IPS-20b (cell line): ENCODE measurements around the gene OPRM1.

Experiments
- H3K27ac ChIP-seq: one replicate; pipeline ENCODE4 v1.5.1; 2013; ENCODE audit warnings: low read length
- H3K27me3 ChIP-seq: 2 replicates; pipeline ENCODE4 v1.6.1; 2013; ENCODE audit warnings: mild to moderate bottlenecking, low read length, inconsistent platforms; ENCODE audit not compliant: insufficient read depth
- H3K36me3 ChIP-seq: 2 replicates; pipeline ENCODE4 v1.6.1; 2013; ENCODE audit warnings: low read depth, mild to moderate bottlenecking, inconsistent platforms, low read length, moderate library complexity; ENCODE audit not compliant: insufficient read depth
- H3K4me1 ChIP-seq: 2 replicates; pipeline ENCODE4 v1.6.1; 2013; ENCODE audit warnings: mild to moderate bottlenecking, control low read depth, inconsistent platforms, low read length, moderate library complexity; ENCODE audit not compliant: insufficient read depth
- H3K4me3 ChIP-seq: 2 replicates; pipeline ENCODE4 v1.5.1; 2013; ENCODE audit warnings: mild to moderate bottlenecking, low read length, inconsistent platforms
- H3K9ac ChIP-seq: 2 replicates; pipeline ENCODE4 v1.6.1; 2013; ENCODE audit warnings: low read depth, mild to moderate bottlenecking, inconsistent platforms, low read length, moderate library complexity
- H3K9me3 ChIP-seq: 2 replicates; pipeline ENCODE4 v1.6.1; 2013; ENCODE audit warnings: mild to moderate bottlenecking, low read depth, low read length, inconsistent platforms; ENCODE audit not compliant: insufficient read depth

OPRM1 gene

DNA sequence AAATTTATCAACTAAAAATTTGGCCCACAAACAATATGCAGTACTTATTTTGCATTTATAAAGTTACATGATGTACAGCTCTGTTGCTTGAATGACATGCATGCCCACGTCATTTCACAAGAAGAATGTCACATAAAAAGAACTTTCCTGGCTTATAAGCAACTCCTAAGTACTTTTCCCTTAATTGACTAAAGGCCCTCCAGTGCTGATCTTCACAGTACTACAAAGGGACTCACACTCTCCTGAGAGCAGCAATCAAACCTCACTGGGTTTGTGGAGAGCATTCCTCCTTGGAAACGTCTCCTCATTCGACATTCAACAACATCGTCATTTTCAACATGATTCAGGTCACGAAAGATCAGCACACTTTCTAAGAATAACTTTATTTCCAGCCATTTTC lies 206.5 kb downstream of the OPRM1 start:
- peaks cover 31% of the 10 kb centered on the region; the same call in 1 of the 2 replicates for H3K4me1 ChIP-seq
- no peaks in the 10 kb centered on the region for H3K27me3 ChIP-seq
- no peak overlapping the region for H3K27ac ChIP-seq
- no peaks in the 10 kb centered on the region for H3K9me3 ChIP-seq
- no peak overlapping the region for H3K4me3 ChIP-seq
- no peak overlapping the region for H3K9ac ChIP-seq
- H3K36me3 ChIP-seq = no peaks in the 10 kb centered on the region

GRCh38 chr6:154246723-154247118 lies 207.7 kb downstream of the OPRM1 start:
- Histone ChIP-seq H3K4me3 (peak overlapping the region; percentile 53), H3K9me3 (no peaks in the 10 kb centered on the region), H3K36me3 (no peaks in the 10 kb centered on the region), H3K9ac (peak overlapping the region; percentile 65; the same call in 1 of the 2 replicates), H3K27me3 (no peaks in the 10 kb centered on the region), H3K4me1 (peaks cover 31% of the 10 kb centered on the region; the same call in 1 of the 2 replicates), H3K27ac (peak overlapping the region; percentile 74)

DNA sequence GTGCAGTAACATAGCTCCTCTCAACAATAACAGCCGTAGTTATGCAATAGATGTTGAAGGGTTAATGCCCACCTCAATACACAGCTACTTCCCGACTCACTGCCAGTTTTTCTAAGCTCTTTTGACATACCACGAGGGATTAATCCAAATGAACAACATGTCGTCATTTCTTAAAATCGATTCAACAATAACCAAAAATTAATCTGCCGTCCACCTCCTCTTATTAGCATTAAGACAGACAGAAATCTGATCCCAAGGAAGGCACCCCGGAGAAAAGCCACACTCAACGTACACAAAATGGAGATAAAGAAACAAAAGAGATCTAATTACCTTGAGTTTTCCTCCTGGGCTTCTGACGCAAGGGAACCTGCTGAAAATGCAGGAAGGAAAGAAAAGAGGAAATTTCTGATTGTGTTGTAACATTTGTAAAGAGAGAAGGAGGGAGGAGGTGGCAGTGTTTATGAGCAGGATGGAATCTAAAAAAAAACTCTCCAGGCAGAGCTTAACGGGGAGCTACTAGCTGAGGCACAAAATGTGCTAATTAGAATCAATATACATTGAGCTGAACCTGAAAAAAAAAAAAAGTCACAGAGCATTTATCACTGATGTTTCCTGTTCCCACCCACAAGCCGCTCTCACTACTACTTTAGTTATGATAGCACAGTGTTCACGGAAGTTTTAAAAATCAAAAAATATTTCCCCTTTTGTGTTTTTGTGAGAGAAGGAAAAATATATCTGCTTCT lies 208.2 kb downstream of the OPRM1 start:
- Histone ChIP-seq H3K36me3 (no peaks in the 10 kb centered on the region), H3K9me3 (no peaks in the 10 kb centered on the region), H3K4me3 (peak overlapping the region; percentile 53), H3K27me3 (no peaks in the 10 kb centered on the region), H3K4me1 (peaks cover 31% of the 10 kb centered on the region; the same call in 1 of the 2 replicates), H3K9ac (peak overlapping the region; percentile 65; the same call in 1 of the 2 replicates), H3K27ac (peak overlapping the region; percentile 74)

DNA sequence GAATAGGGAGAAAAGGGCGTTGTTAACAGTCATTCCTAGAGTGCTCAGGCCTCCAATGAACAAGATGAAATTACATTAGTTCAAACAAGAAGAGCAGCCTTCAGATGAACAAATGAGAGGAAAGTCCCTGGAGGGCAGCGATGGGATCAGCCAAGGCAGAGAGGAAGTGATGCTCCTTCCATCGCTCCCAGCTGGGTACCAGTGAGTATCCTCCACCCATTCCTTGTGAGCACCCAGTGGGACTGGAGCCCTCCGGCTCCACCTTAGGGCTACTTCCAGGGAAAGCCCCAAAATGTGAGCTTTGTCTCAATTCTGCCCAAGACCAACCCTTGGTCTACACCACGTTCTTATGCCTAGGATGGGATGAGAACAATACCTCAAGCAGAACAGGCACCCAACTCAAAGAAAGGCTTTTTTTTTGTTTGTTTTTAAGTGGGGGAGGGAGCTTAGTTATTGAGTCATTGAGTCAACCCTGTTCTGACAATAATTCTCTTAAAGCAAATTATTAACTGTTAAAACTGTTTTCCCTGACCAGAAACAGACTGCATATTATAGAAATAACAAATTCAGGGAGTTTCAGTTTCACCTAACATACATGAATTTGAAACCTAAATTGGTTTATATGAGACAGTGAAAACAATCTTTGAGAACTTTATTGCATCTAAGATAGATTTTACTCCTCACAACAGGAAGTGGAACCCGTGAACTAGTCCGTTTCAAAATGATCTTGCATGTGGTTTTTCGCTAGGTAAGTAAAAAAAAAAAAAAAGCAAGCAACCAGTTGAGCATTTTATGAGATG lies 210.7 kb downstream of the OPRM1 start:
- Histone ChIP-seq H3K4me3 (no peak overlapping the region), H3K36me3 (no peaks in the 10 kb centered on the region), H3K9ac (no peak overlapping the region), H3K27ac (no peak overlapping the region), H3K9me3 (no peaks in the 10 kb centered on the region), H3K4me1 (peaks cover 21% of the 10 kb centered on the region; the same call in 1 of the 2 replicates), H3K27me3 (no peaks in the 10 kb centered on the region)

- no peaks in the 10 kb centered on the region for H3K27me3 ChIP-seq
- no peak overlapping the region for H3K9ac ChIP-seq
- H3K4me3 ChIP-seq = no peak overlapping the region
- no peaks in the 10 kb centered on the region for H3K36me3 ChIP-seq
- no peaks in the 10 kb centered on the region for H3K9me3 ChIP-seq
- peaks cover 17% of the 10 kb centered on the region; the same call in 1 of the 2 replicates for H3K4me1 ChIP-seq
- H3K27ac ChIP-seq = no peak overlapping the region
These were observed 212.1 kb downstream of the OPRM1 start for GRCh38 chr6:154251116-154251515.

GRCh38 chr6:154252678-154253077 lies 213.6 kb downstream of the OPRM1 start:
- H3K27ac ChIP-seq = no peak overlapping the region
- H3K4me3 ChIP-seq = no peak overlapping the region
- H3K27me3 ChIP-seq = no peaks in the 10 kb centered on the region
- no peaks in the 10 kb centered on the region for H3K36me3 ChIP-seq
- no peaks in the 10 kb centered on the region for H3K9me3 ChIP-seq
- H3K4me1 ChIP-seq = peaks cover 8% of the 10 kb centered on the region; the same call in 1 of the 2 replicates
- H3K9ac ChIP-seq = no peak overlapping the region

DNA sequence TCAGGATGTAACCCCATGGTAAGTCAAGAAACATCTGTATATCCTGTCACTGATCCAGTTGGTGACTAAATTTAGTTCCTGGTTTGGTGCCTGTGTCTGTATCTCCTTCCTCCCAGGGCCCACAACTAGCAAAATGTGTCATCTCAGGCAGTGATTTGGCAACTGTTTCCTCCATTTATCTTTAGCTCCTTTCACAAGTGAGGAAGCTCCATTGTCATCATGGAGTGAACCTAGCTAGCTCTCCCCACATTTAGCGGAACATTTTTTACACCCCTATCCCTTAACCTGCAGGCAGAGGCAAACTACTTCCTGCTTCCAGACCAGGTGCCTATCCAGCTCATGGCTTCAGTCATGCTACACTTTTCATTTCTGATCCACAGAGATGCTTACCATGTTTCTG lies 218.0 kb downstream of the OPRM1 start:
- H3K9me3 ChIP-seq = no peaks in the 10 kb centered on the region
- H3K27ac ChIP-seq = no peak overlapping the region
- no peak overlapping the region for H3K4me3 ChIP-seq
- no peaks in the 10 kb centered on the region for H3K36me3 ChIP-seq
- H3K27me3 ChIP-seq = no peaks in the 10 kb centered on the region
- no peaks in the 10 kb centered on the region for H3K4me1 ChIP-seq
- no peak overlapping the region for H3K9ac ChIP-seq

DNA sequence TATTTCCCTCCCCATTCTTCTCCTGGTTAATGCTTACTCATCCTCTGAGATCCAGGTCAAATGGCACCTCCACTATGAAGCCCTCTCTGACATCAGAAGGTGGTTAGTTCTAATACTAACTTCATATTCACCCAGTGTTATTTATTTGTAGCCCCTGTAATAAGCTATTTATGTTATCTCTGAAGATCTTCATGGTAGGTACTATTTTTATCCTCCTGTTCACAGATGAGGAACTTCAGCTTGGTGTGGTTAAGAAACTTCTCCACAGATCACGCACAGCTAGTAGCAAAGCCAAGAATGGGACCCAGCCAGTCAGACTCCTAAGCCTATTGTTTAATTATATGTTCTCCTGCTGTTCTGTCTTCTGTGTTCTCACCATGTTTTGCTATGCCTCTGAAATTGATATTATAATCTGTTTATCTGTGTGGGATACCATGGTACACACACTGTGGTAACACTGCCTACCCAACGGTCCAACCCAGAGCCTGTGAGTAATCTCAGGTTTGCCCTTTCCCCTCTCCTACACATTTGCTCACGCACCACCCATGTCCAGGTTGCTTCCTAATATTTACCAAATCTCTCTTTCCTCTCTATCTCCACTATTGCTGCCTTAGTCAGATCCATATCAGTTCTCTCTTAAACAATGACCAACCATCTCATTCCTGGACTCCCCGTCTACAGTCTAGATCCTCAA lies 219.2 kb downstream of the OPRM1 start:
- H3K27ac ChIP-seq = no peak overlapping the region
- H3K4me3 ChIP-seq = no peak overlapping the region
- H3K9me3 ChIP-seq = no peaks in the 10 kb centered on the region
- no peak overlapping the region for H3K9ac ChIP-seq
- no peaks in the 10 kb centered on the region for H3K36me3 ChIP-seq
- H3K27me3 ChIP-seq = no peaks in the 10 kb centered on the region
- H3K4me1 ChIP-seq = no peaks in the 10 kb centered on the region

DNA sequence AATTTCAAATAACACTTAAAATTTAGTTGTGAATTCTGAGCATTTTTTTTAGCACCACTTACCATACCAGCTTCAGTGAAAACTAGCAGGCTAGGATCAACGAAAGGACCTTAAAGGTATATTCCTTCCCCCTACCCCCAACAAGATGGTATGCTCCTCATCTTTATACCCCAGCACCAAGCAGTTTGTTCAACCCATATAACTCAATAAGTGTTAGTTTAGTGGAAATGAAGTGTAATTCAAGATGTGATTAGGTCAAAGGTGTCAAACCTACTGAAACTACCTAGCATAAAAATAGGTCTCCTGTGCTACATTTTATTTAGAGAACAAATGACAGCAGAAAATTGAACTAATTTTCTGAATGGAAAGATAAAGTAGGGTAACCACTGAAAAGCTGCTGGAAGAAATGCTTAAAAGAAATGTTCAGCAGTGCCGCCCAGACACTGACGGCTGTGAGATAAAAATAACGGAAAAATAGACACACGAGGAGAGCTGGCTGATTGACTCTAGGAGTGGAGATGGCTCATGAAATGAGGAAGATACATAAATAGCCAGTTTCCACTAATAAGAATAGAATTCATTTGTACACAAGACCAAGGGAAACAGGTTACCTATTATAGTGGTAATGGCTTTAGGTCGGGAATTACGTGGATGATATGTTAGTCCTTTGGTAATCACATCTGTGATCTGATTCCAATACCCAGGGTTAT lies 222.8 kb downstream of the OPRM1 start:
- Histone ChIP-seq H3K9ac (no peak overlapping the region), H3K4me1 (no peaks in the 10 kb centered on the region)

GRCh38 chr6:154266560-154267099 lies 227.6 kb downstream of the OPRM1 start:
- no peak overlapping the region for H3K4me3 ChIP-seq
- no peaks in the 10 kb centered on the region for H3K4me1 ChIP-seq
- H3K9ac ChIP-seq = no peak overlapping the region
- no peaks in the 10 kb centered on the region for H3K9me3 ChIP-seq
- H3K27ac ChIP-seq = no peak overlapping the region
- H3K27me3 ChIP-seq = no peaks in the 10 kb centered on the region
- no peaks in the 10 kb centered on the region for H3K36me3 ChIP-seq

More for the DNA sequence above, 222.8 kb downstream of the OPRM1 start:
- Histone ChIP-seq H3K36me3 (no peaks in the 10 kb centered on the region), H3K27me3 (no peaks in the 10 kb centered on the region), H3K9me3 (no peaks in the 10 kb centered on the region), H3K4me3 (no peak overlapping the region), H3K27ac (no peak overlapping the region)
